GM21786 (cell line): ENCODE measurements around the gene ENTREP3.

Experiments
- ATAC-seq: cut with Tn5 transposase; IDR thresholded peaks from one replicate; pipeline ENCODE4 v1.9.1; 2021; ENCODE audit not compliant: unreplicated experiment

Gene ENTREP3

GRCh38 chr1:155278689-155279160 is 23.4 kb upstream of the ENTREP3 start:
- no peak for ATAC-seq

- ATAC-seq: no peak
Observed at GRCh38 chr1:155277902-155278688, 22.8 kb upstream of the ENTREP3 start.

- ATAC-seq: peak; percentile 60
Observed at GRCh38 chr1:155277070-155277901, 22.0 kb upstream of the ENTREP3 start, which contains the start of gene HCN3. Gene HCN3 (plus strand): TSS chr1:155277463. CDS start chr1:155277591, 128 bp downstream.

- peak; percentile 71 for ATAC-seq
Observed at GRCh38 chr1:155273343-155274245, 18.3 kb upstream of the ENTREP3 start, which contains the start of gene CLK2. Gene CLK2 (minus strand): TSS chr1:155273504. CDS start chr1:155270977, 2,527 bp downstream.

- peak; percentile 28 for ATAC-seq
Observed at GRCh38 chr1:155272466-155273342, 17.4 kb upstream of the ENTREP3 start.

GRCh38 chr1:155269381-155269780 is 14.1 kb upstream of the ENTREP3 start:
- no peak for ATAC-seq

- ATAC-seq: no peak
Observed at GRCh38 chr1:155268630-155269029, 13.3 kb upstream of the ENTREP3 start.

- ATAC-seq: no peak
Observed at GRCh38 chr1:155267373-155267772, 12.1 kb upstream of the ENTREP3 start.

- no peak for ATAC-seq
Observed at GRCh38 chr1:155266553-155266952, 11.3 kb upstream of the ENTREP3 start.

GRCh38 chr1:155263067-155263466 is 7.8 kb upstream of the ENTREP3 start:
- no peak for ATAC-seq

- ATAC-seq: peak; percentile 92
Observed at GRCh38 chr1:155261852-155262673, 6.8 kb upstream of the ENTREP3 start, which contains the start of gene SCAMP3. Gene SCAMP3 (minus strand): TSS chr1:155262360. CDS start chr1:155262151, 209 bp downstream.

GRCh38 chr1:155261493-155261851 is 6.2 kb upstream of the ENTREP3 start:
- no peak for ATAC-seq

- no peak for ATAC-seq
Observed at GRCh38 chr1:155260276-155260675, 5.0 kb upstream of the ENTREP3 start.

- ATAC-seq: no peak
Observed at GRCh38 chr1:155256058-155256852, 972 bp upstream of the ENTREP3 start.

- ATAC-seq: no peak
Observed at GRCh38 chr1:155254714-155255242, 505 bp downstream of the ENTREP3 start.

- ATAC-seq: no peak
Observed at GRCh38 chr1:155254228-155254713, 1.0 kb downstream of the ENTREP3 start.

GRCh38 chr1:155253797-155254196 is 1.5 kb downstream of the ENTREP3 start:
- no peak for ATAC-seq

- no peak for ATAC-seq
Observed at GRCh38 chr1:155253208-155253607, 2.1 kb downstream of the ENTREP3 start.
